RKO (cell line): ENCODE results near the gene SOX11.

Experiments used
- DNase-seq: peaks from one replicate; pipeline ENCODE4 v3.0.0-alpha.2; 2016; ENCODE audit warnings: low spot score

SOX11 gene

GRCh38 chr2:5723791-5724735 is 31.9 kb downstream of the SOX11 start:
- no peak for DNase-seq

- no peak for DNase-seq
Measured at GRCh38 chr2:5725072-5725471, 32.9 kb downstream of the SOX11 start.

DNA sequence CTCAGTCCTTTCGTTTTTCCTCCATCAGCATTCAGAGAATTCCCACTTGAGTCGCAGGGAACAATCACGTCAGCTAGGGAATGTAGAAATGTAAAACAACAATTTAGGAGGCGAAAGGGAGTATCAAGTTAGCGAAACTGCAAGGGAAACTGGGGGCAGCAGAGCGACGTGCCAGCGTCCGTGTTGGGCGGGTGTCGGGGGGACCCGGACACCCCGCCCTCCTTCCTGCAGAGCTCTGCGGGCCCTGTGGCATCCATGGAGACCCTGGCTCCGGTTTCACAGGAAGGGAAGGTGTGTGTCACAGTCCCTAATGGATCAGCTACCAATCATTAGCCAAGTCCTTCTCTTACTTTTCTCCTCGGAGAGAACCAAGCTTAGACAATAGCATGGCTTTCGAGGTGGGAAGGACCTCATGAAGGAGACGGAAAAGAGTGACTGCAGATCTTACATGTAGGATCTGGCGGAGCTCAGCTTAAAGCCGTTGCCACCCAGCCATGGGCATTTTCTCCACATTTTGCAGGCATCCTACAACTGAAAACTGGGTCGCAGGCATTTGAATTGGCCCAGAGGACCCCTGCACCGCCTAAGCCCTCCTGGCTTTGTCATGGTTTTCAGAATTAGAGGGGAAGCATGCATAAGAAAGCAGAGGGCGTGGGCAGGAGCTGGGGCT is 33.7 kb downstream of the SOX11 start:
- no peak for DNase-seq

GRCh38 chr2:5727235-5727634 is 35.1 kb downstream of the SOX11 start:
- DNase-seq, result no peak

- no peak for DNase-seq
Measured at GRCh38 chr2:5729416-5729815, 37.2 kb downstream of the SOX11 start.

DNA sequence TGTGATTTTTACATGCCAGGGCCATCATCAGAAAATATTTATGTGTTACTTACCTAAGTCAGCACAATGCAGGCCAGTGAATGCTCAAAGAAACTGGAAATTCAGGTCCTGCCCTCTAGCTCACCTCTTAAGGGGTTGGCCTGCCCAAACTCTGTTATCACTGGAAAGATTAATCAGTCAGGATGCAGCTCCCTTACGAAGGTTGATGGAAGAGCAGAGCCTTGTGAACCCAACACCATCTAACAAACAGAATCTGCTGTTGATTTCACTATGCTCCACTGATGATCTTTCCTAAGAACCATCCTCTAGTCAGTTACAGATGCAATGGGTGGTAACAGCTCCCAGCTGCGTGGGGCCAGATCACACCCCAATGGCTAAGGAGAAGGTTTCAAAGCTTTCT is 38.2 kb downstream of the SOX11 start:
- no peak for DNase-seq

- DNase-seq, result no peak
Measured at GRCh38 chr2:5734859-5735520, 42.8 kb downstream of the SOX11 start.

DNA sequence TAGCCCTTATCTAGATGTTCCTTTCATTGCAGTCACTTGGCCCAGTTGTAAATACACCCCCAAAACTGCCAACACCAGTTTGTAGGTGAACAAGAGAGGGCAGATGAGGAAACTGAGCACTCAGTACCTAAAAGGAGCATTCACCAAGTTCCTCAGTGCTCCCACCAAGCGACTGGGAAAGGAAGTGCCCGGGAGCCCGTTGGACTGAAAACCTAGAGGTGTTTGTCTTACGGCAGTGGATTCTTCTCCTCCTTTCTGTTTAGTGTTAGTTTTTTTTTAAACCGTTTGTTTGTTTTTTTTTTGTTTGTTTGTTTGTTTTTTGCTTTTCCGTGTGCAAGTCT is 43.3 kb downstream of the SOX11 start:
- DNase-seq, result no peak

GRCh38 chr2:5736050-5736449 is 43.9 kb downstream of the SOX11 start:
- no peak for DNase-seq

DNA sequence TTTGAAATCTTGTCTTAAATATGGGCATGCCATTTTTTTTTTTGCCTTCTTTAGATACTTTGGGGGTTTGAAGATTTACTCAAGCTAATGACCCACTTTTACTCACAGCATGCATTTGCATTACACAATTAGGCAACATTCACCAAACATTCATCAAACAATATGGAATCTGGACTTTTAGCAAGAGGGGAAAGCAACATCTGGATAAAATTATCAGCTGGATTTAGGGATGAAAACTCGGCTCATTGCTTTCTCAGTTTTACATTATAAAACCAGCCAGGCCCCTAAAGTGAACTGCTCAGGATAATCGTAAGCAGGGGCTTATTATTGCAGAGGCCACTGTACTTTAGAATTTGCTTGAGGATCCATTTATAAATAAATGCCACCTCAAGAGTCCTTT is 44.7 kb downstream of the SOX11 start:
- no peak for DNase-seq

DNA sequence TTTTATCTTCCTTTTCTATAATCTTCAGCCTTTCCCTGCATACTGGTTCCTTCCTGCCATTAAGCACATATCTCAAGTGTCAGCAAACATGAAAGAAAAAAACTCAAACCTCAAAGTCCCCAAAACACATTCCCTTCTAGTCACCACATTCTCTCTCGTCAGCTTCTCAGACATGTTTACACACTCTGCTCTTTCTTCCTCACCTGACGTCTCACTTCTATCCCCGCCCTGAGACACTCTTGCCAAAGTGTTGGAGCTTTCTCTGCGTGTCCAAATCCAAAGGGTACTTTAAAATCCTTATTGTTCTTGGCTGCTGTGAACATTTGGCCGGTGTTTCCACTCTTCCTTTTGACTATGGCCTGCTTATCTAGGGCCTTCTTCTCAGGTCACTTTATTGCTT is 47.9 kb downstream of the SOX11 start:
- no peak for DNase-seq

- no peak for DNase-seq
Measured at GRCh38 chr2:5740817-5741216, 48.6 kb downstream of the SOX11 start.

GRCh38 chr2:5741242-5741641 is 49.1 kb downstream of the SOX11 start:
- DNase-seq, result no peak

- no peak for DNase-seq
Measured at GRCh38 chr2:5742126-5742525, 49.9 kb downstream of the SOX11 start.

- no peak for DNase-seq
Measured at GRCh38 chr2:5748391-5748790, 56.2 kb downstream of the SOX11 start.

GRCh38 chr2:5748946-5749345 is 56.8 kb downstream of the SOX11 start:
- DNase-seq, result no peak

DNA sequence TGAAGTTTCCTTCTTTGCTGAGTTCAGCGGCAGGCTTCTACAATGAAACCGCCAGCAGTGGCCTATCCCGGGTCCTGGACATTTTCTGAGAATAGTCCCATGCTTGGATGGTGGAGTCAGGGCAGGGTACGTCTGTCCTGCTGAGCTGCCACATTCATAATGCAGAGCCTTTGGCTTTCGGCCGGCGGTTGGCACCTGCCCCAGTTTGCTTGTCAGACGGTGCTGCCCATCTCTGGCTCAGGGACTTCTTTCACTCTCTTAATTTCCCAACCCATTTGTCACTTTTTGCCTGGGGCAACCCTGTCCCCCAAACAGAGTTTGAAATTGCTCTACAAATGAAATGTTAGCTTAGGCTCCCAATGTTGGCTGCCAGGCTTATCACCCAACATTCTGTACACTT is 57.2 kb downstream of the SOX11 start:
- DNase-seq, result no peak
